Activated CD8-positive, alpha-beta memory T cell treated with anti-CD3 and anti-CD28 coated beads, Interleukin-2, amount 50 U/mL, for 48 hours (primary cell): ENCODE measurements around the gene SULT6B1.

Source experiments
- DNase-seq: peaks from one replicate; pipeline ENCODE4 v3.0.0-alpha.2; 2020

The SULT6B1 gene

GRCh38 chr2:37146062-37146461, 42.4 kb downstream of the SULT6B1 start:
- DNase-seq: no peak

- no peak for DNase-seq
Observed at GRCh38 chr2:37143974-37144373, 44.5 kb downstream of the SULT6B1 start.

GRCh38 chr2:37142546-37142945, 45.9 kb downstream of the SULT6B1 start:
- DNase-seq: no peak

GRCh38 chr2:37132914-37133313, 55.6 kb downstream of the SULT6B1 start:
- DNase-seq: no peak

- DNase-seq: no peak
Observed at GRCh38 chr2:37125416-37125815, 63.1 kb downstream of the SULT6B1 start.

GRCh38 chr2:37119157-37119556, 69.3 kb downstream of the SULT6B1 start:
- no peak for DNase-seq
